Measurements from ENCODE around the gene LPP.

Gene LPP

DNA sequence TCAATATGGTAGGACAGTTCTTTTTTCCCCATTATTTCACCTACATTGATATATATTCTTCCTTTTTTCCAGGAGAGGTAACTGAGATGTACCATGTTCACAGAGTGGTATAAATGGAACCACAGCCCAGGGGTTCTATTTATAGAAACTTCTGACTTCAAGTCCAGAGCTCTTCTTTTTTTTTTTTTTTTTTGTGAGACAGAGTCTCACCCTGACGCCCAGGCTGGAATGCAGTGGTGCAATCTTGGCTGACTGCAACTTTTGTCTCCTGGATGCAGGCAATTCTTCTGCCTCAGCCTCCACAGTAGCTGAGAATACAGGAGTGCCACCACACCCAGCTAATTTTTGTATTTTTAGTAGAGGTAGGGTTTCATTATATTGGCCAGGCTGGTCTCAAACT, 750.7 kb downstream of the LPP start:
- no peak overlapping the region for H3K4me3 ChIP-seq (ENCODE audit: insufficient read depth, low read length, poor library complexity, severe bottlenecking)
- TF ChIP-seq, protein P1, sequence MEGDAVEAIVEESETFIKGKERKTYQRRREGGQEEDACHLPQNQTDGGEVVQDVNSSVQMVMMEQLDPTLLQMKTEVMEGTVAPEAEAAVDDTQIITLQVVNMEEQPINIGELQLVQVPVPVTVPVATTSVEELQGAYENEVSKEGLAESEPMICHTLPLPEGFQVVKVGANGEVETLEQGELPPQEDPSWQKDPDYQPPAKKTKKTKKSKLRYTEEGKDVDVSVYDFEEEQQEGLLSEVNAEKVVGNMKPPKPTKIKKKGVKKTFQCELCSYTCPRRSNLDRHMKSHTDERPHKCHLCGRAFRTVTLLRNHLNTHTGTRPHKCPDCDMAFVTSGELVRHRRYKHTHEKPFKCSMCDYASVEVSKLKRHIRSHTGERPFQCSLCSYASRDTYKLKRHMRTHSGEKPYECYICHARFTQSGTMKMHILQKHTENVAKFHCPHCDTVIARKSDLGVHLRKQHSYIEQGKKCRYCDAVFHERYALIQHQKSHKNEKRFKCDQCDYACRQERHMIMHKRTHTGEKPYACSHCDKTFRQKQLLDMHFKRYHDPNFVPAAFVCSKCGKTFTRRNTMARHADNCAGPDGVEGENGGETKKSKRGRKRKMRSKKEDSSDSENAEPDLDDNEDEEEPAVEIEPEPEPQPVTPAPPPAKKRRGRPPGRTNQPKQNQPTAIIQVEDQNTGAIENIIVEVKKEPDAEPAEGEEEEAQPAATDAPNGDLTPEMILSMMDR (IDR thresholded peaks at IDR 0.05; ENCODE audit: insufficient read depth, low read length, poor library complexity, severe bottlenecking), result no peak
- TF ChIP-seq EZH2phosphoT487 (conservative IDR thresholded peaks at IDR 0.05; ENCODE audit: low read length), result no peak
- no peaks in the 10 kb centered on the region for H3F3A ChIP-seq (ENCODE audit: insufficient read depth)
- no peaks in the 10 kb centered on the region for H4K20me1 ChIP-seq (ENCODE audit: low read depth, low read length)
- no peaks in the 10 kb centered on the region for H3K36me3 ChIP-seq (ENCODE audit: low read length)
- H2AFZ ChIP-seq (ENCODE audit: low read depth, low read length, severe bottlenecking), result no peak overlapping the region
- H3K9ac ChIP-seq (ENCODE audit: low read length), result no peak overlapping the region
- H3K79me2 ChIP-seq (ENCODE audit: insufficient read depth, low read length), result no peaks in the 10 kb centered on the region
- no peaks in the 10 kb centered on the region for H3K9me2 ChIP-seq (replicated peaks; ENCODE audit: insufficient read depth, low read length)
- H3K4me2 ChIP-seq (ENCODE audit: low read depth, low read length, poor library complexity, severe bottlenecking), result no peak overlapping the region
- no peaks in the 10 kb centered on the region for H3K27me3 ChIP-seq (ENCODE audit: low read length)
- no peak overlapping the region for H3K27ac ChIP-seq (ENCODE audit: low read depth, low read length)
- H3K9me3 ChIP-seq (ENCODE audit: insufficient read depth, low read length), result no peaks in the 10 kb centered on the region

DNA sequence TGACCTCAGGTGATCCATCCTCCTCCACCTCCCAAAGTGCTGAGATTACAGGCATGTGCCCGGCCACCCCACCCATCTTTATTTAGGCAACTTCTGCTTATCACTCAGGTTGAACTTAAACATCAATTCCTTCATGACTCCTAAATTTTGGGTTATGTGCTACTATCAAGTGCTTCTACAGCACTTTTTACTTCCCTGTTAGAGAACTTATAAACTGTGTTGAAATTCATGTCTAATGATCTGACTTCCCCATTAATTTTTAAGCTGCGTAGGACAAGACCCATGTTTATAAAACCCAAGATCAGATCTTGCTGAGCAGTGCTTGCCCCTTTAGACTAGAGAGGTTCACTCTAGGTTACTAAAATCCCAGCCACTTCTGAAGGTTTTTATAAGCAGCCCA, 751.6 kb downstream of the LPP start:
- Histone ChIP-seq H3K36me3 (ENCODE audit: low read length) (no peaks in the 10 kb centered on the region), H3K9me2 (replicated peaks; ENCODE audit: insufficient read depth, low read length) (no peaks in the 10 kb centered on the region), H3K4me3 (ENCODE audit: insufficient read depth, low read length, poor library complexity, severe bottlenecking) (no peak overlapping the region), H3K9me3 (ENCODE audit: insufficient read depth, low read length) (no peaks in the 10 kb centered on the region), H3K9ac (ENCODE audit: low read length) (no peak overlapping the region), H3K27me3 (ENCODE audit: low read length) (no peaks in the 10 kb centered on the region), H2AFZ (ENCODE audit: low read depth, low read length, severe bottlenecking) (no peak overlapping the region), H4K20me1 (ENCODE audit: low read depth, low read length) (no peaks in the 10 kb centered on the region), H3K79me2 (ENCODE audit: insufficient read depth, low read length) (no peaks in the 10 kb centered on the region), H3K27ac (ENCODE audit: low read depth, low read length) (no peak overlapping the region), H3F3A (ENCODE audit: insufficient read depth) (no peaks in the 10 kb centered on the region), H3K4me2 (ENCODE audit: low read depth, low read length, poor library complexity, severe bottlenecking) (no peak overlapping the region)
- TF ChIP-seq, protein P1 (IDR thresholded peaks at IDR 0.05; ENCODE audit: insufficient read depth, low read length, poor library complexity, severe bottlenecking), result no peak
- no peak for TF ChIP-seq EZH2phosphoT487 (conservative IDR thresholded peaks at IDR 0.05; ENCODE audit: low read length)

DNA sequence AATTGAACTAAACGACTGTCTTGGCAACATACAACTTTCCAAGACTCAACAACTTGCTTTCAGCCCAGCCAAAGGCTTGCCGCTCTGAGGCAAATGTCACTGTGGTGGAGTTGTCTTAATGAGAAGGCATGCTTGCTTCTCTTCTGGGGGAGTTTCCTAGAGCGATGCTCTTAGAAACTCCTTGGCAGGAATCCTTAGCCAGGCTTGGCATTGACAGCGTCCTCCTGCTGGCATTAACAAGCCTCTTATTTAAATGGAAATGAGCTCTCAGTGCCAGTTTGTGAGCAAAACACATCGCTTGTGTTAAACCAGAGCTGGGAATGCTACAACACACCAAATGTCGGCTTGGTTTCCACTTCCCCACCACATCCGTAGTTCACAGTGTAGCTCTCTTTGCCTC, 752.3 kb downstream of the LPP start:
- Histone ChIP-seq H3K79me2 (ENCODE audit: insufficient read depth, low read length) (no peaks in the 10 kb centered on the region), H3K9me2 (replicated peaks; ENCODE audit: insufficient read depth, low read length) (no peaks in the 10 kb centered on the region), H3K4me3 (ENCODE audit: insufficient read depth, low read length, poor library complexity, severe bottlenecking) (no peak overlapping the region), H2AFZ (ENCODE audit: low read depth, low read length, severe bottlenecking) (no peak overlapping the region), H3K27ac (ENCODE audit: low read depth, low read length) (no peak overlapping the region), H4K20me1 (ENCODE audit: low read depth, low read length) (no peaks in the 10 kb centered on the region), H3K9ac (ENCODE audit: low read length) (no peak overlapping the region), H3K36me3 (ENCODE audit: low read length) (no peaks in the 10 kb centered on the region), H3K9me3 (ENCODE audit: insufficient read depth, low read length) (no peaks in the 10 kb centered on the region), H3K4me2 (ENCODE audit: low read depth, low read length, poor library complexity, severe bottlenecking) (no peak overlapping the region), H3K27me3 (ENCODE audit: low read length) (no peaks in the 10 kb centered on the region), H3F3A (ENCODE audit: insufficient read depth) (no peaks in the 10 kb centered on the region)
- TF ChIP-seq, protein P1 (IDR thresholded peaks at IDR 0.05; ENCODE audit: insufficient read depth, low read length, poor library complexity, severe bottlenecking), result no peak
- no peak for TF ChIP-seq EZH2phosphoT487 (conservative IDR thresholded peaks at IDR 0.05; ENCODE audit: low read length)

All from SU-DHL-6 (cell line).